ENCODE data around the gene FCRL2. TPM values are rescaled to one million over a fixed set of nuclear protein-coding genes. Genes with fewer than 3 reads are reported as not detected.

Gene FCRL2
- total RNA-seq, 6 experiments from 2014 or later, result 0.06 to 0.12 (median 0.08) TPM; not detected in 2

DNA sequence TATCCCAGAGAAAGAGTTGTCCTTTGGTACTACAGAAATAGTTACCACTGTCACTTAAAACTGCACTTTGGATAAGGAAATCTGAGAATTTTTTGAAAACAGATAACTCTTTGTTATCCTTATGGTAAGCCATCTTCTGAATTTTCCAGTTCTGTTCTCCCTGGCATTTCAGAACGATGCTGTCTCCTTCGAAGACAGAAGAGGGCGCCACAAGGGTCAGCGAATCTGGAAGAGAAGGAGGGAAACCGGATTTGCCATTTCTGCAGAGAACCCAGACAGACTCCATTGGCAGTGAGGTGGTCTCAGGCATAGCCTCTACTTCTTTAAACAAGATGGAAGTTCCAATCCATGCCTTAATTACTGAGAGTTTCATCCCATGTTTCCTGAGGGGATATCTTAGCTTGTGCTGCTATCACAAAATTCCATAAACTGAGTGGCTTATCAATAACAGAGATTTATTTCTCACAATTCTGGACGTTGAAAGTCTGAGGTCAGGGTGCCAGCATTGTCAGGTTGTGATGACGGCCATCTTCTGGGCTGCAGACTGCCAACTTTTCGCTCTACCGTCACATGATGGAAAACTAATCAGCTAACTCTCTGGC, 6.4 kb downstream of the FCRL2 start:
- Histone ChIP-seq H3K27me3 (no peaks in the 10 kb centered on the region), H3K4me3 (no peak overlapping the region), H3K4me1 (no peaks in the 10 kb centered on the region), H3K36me3 (no peaks in the 10 kb centered on the region), H3K27ac (no peak overlapping the region), H3K9me3 (no peaks in the 10 kb centered on the region)
- ATAC-seq (no peak), DNase-seq (no peak)
- intact Hi-C loops (cut with DNase I), result no loop called here
- WGBS (ENCODE audit: insufficient coverage, low coverage, low lambda C conversion rate, missing lambda C conversion rate), result 35% methylated on average over 9 of the region's 9 CpGs
- no peak for TF ChIP-seq POLR2A (IDR thresholded peaks at IDR 0.05)
- TF ChIP-seq, protein P1, sequence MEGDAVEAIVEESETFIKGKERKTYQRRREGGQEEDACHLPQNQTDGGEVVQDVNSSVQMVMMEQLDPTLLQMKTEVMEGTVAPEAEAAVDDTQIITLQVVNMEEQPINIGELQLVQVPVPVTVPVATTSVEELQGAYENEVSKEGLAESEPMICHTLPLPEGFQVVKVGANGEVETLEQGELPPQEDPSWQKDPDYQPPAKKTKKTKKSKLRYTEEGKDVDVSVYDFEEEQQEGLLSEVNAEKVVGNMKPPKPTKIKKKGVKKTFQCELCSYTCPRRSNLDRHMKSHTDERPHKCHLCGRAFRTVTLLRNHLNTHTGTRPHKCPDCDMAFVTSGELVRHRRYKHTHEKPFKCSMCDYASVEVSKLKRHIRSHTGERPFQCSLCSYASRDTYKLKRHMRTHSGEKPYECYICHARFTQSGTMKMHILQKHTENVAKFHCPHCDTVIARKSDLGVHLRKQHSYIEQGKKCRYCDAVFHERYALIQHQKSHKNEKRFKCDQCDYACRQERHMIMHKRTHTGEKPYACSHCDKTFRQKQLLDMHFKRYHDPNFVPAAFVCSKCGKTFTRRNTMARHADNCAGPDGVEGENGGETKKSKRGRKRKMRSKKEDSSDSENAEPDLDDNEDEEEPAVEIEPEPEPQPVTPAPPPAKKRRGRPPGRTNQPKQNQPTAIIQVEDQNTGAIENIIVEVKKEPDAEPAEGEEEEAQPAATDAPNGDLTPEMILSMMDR (IDR thresholded peaks at IDR 0.05), result no peak

- H3K27me3 ChIP-seq, result no peaks in the 10 kb centered on the region
- no peak overlapping the region for H3K27ac ChIP-seq
- ATAC-seq, result no peak
- no peak for DNase-seq
- H3K36me3 ChIP-seq, result no peaks in the 10 kb centered on the region
- H3K4me1 ChIP-seq, result no peaks in the 10 kb centered on the region
- H3K4me3 ChIP-seq, result no peak overlapping the region
- intact Hi-C loops (cut with DNase I), result no loop called here
- H3K9me3 ChIP-seq, result no peaks in the 10 kb centered on the region
- TF ChIP-seq POLR2A (IDR thresholded peaks at IDR 0.05), result no peak
- TF ChIP-seq, protein P1 (IDR thresholded peaks at IDR 0.05), result no peak
Measured at GRCh38 chr1:157766792-157767191, 10.1 kb downstream of the FCRL2 start.

GRCh38 chr1:157758018-157758417, 18.9 kb downstream of the FCRL2 start:
- H3K4me3 ChIP-seq, result no peak overlapping the region
- intact Hi-C loops (cut with DNase I), result no loop called here
- ATAC-seq, result no peak
- no peaks in the 10 kb centered on the region for H3K36me3 ChIP-seq
- no peaks in the 10 kb centered on the region for H3K9me3 ChIP-seq
- WGBS (ENCODE audit: insufficient coverage, low coverage, low lambda C conversion rate, missing lambda C conversion rate), result 45% methylated on average over 3 of the region's 4 CpGs
- H3K27ac ChIP-seq, result no peak overlapping the region
- no peak for TF ChIP-seq POLR2A (IDR thresholded peaks at IDR 0.05)
- TF ChIP-seq, protein P1 (IDR thresholded peaks at IDR 0.05), result no peak
- no peaks in the 10 kb centered on the region for H3K4me1 ChIP-seq
- no peaks in the 10 kb centered on the region for H3K27me3 ChIP-seq
- DNase-seq, result no peak

- no peaks in the 10 kb centered on the region for H3K4me1 ChIP-seq
- DNase-seq (no peak), ATAC-seq (no peak)
- TF ChIP-seq, protein P1 (IDR thresholded peaks at IDR 0.05), result no peak
- TF ChIP-seq POLR2A (IDR thresholded peaks at IDR 0.05), result no peak
- H3K36me3 ChIP-seq, result no peaks in the 10 kb centered on the region
- no peaks in the 10 kb centered on the region for H3K27me3 ChIP-seq
- H3K4me3 ChIP-seq, result no peak overlapping the region
- no CpG with 5 or more reads among the region's 1 CpG for WGBS (ENCODE audit: insufficient coverage, low coverage, low lambda C conversion rate, missing lambda C conversion rate)
- H3K9me3 ChIP-seq, result no peaks in the 10 kb centered on the region
- H3K27ac ChIP-seq, result no peak overlapping the region
- intact Hi-C loops (cut with DNase I), result no loop called here
Measured at GRCh38 chr1:157753611-157754010, 23.3 kb downstream of the FCRL2 start.

GRCh38 chr1:157751283-157751682, 25.6 kb downstream of the FCRL2 start:
- intact Hi-C loops (cut with DNase I), result no loop called here
- ATAC-seq (no peak), DNase-seq (no peak)
- Histone ChIP-seq H3K4me3 (no peak overlapping the region), H3K9me3 (no peaks in the 10 kb centered on the region), H3K27ac (no peak overlapping the region), H3K27me3 (no peaks in the 10 kb centered on the region), H3K4me1 (no peaks in the 10 kb centered on the region), H3K36me3 (no peaks in the 10 kb centered on the region)
- WGBS (ENCODE audit: insufficient coverage, low coverage, low lambda C conversion rate, missing lambda C conversion rate), result 32% methylated on average over 3 of the region's 3 CpGs
- TF ChIP-seq, protein P1 (IDR thresholded peaks at IDR 0.05), result no peak
- no peak for TF ChIP-seq POLR2A (IDR thresholded peaks at IDR 0.05)
